NCI-H2227 (cell line): ENCODE data around the gene CREB5.
A peak's percentile ranks its signal among the peaks of the same experiment; 100 is the strongest.
"Not testable (repeated sequence)": the region's sequence is repeated elsewhere in the genome, so short reads cannot be mapped to it uniquely, and the experiment has no call there.

Experiments used
- DNase-seq: peaks from one replicate; lab custom pipeline; 2025; ENCODE audit not compliant: unreplicated experiment; lab: John Stamatoyannopoulos, UW

CREB5 gene

DNA sequence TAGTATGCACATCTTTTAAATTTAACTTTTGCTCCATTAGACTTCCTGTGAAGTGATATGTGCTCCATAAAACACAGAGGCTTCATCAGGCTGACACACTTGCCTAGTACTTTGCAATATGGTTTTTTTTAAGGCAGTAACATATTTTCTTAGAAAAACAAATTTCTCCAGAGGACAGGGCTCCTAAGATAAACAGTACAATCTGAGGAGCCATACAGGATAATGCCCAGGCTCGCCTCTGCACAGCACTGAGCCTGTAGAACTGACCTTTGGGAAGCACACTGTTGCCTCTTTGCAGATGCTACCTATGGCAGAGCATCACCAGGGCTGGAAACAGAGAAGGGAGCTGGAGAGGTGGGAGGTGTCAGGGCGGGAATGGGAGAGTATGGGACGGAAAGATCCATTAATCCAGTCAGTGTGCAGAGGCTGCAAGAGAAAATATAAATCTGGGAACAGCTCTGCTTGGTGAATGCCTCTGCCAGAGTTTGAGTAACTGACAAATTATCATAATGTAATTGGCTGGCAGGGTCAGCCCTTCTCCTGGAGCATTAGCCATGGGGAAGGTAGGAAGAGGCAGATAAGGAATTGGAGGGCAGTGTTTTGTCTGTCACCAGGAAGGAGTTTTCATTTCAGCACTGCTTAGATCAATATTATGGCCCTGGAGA is 132.3 kb downstream of the CREB5 start:
- peak; percentile 4 for DNase-seq

DNA sequence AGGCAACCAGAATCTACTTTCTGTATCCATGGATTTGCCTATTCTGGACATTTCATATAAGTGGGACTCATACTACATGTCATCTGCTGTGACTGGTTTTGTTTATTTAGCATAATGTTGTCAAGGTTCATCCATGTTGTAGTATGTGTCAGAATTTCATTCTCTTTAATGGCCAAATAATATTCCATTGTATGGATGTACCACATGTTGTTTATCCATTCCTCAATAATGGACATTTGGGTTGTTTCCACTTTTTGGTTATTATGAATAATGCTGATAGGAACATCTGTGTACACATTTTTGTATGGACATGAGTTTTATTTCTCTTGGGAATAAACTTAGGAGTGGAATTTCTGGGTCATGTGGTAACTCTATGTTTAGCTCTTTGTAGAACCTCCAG is 133.7 kb downstream of the CREB5 start:
- no peak for DNase-seq

DNA sequence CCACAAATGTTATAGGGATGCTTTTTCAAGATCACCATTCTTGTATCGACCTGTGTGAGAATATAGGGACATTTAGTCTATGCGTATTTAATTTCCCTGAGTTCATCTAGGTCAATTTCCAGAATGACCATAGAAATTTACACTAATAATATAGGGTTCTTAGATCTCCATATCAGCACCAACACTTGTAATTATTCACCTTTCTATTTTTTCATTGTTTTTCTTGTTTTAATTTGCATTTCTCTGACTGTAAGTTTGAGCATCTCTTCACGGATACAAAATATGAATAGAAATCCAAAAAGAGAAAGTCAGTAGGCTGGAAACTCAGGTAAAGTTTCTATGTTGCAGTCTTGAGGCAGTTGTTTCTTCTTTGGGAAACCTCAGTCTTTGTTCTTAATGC is 134.8 kb downstream of the CREB5 start:
- no peak for DNase-seq

GRCh38 chr7:28548416-28548815 is 136.1 kb downstream of the CREB5 start:
- no peak for DNase-seq

GRCh38 chr7:28549998-28550397 is 137.7 kb downstream of the CREB5 start:
- DNase-seq: no peak

DNA sequence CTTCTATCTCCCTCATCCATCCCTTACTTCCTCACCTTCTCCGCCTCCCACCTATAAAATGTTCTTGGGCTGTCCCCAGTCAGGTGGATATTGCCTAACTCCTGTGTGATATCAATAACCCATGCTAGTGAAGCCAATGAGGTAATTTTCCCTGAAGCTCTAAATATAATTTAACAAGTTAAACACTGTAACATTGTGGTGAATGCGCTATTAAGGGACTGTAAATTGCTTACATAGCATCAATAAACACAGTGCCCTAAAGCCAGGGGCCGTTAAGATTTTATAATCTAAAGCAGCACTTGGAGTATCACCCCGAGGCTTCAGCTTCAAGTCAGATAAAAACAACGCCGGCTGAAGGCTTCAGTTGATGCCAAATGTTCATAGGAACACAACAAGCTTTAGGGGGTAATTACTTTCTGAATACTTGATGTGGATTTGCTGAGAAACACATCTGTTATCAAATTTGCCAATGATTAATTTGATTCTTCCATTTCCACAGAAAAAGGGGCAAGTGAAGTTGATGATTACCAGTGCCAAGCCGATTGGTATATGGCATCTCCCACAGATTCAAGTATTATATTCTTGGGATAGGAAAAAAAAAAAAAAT is 138.4 kb downstream of the CREB5 start:
- no peak for DNase-seq

- no peak for DNase-seq
Observed at GRCh38 chr7:28551331-28551730, 139.0 kb downstream of the CREB5 start.

GRCh38 chr7:28551766-28552165 is 139.4 kb downstream of the CREB5 start:
- not testable (repeated sequence) for DNase-seq

DNA sequence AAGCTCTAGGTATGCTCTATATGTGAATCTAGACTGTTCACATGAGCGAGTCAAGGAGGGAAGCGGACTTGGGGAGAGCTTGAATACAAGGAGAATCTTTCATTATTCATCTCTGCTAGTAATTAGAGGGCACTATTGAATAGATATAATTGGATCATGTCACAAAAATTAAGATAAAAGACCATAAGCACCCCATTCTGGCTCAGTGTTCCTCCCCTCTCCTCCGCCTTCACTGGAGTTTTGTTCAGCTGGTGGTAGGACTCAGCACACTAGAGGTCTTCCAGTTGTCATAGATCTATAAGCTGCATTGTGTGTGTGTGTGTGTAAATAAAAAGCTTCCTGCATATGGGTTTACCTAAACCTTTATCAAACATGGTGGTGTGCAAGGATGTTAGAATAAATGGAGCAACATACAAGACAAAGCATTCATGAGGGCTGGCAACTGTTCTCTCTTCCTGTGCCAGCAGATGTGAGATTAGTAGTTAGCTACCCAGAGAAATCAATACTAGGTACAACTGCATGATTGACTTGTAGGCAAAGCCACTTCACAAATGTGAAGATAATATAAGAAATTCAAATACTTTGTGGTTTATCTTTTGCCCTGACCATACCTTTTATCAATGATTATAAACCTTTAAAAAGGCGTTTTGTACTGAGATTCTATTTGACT is 142.6 kb downstream of the CREB5 start:
- no peak for DNase-seq

GRCh38 chr7:28556025-28556424 is 143.7 kb downstream of the CREB5 start:
- DNase-seq: no peak

- DNase-seq: no peak
Observed at GRCh38 chr7:28556671-28557070, 144.4 kb downstream of the CREB5 start.

GRCh38 chr7:28558236-28558635 is 145.9 kb downstream of the CREB5 start:
- no peak for DNase-seq

DNA sequence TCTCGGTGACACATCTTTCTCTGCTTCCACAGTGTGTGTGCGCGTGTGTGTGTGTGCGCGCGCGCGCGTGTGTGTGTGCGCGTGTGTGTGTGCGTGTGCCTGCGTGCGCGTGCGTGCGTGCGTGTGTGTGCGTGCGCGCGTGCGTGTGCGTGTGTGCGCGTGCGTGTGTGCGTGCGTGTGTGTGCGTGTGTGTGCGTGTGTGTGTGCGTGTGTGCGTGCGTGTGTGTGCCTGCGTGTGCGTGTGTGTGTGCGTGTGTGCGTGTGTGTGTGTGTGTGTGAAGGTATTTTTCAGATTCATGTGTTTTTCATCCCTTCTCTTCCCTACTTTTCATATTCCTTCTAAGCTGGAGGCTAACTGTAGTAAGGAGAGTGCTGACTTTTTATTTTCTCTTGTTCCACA is 148.4 kb downstream of the CREB5 start:
- no peak for DNase-seq

GRCh38 chr7:28564033-28564432 is 151.7 kb downstream of the CREB5 start:
- no peak for DNase-seq

DNA sequence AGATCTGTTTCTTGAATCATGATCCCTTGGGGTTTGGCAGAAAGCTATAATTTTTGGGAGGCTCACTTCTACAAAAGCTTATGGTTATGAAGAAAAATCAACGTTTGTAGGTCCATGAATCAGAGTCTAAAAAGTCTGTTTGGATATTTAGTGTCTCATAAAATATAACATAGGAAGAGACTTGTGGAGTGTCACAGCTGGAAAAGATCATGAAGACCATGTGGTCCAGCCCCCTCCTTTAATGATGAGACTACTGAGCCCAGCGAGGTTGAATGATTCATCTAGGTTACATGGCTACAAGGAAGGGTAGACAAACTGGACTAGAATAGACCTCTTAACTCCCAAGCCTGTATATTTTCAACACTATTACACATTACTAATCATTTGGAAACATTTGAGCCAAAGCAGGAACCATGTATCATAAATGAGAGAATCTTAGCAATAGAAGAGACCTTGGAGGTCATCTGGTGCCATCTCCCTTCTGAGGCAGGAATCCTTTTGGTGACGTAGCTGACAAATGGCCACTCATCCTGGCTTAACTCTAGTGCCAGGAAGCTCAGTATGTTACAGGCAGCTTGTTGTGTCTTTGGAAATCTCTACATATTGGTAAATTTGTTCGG is 152.5 kb downstream of the CREB5 start:
- no peak for DNase-seq

- no peak for DNase-seq
Observed at GRCh38 chr7:28565980-28566379, 153.7 kb downstream of the CREB5 start.

GRCh38 chr7:28570113-28570969 is 158.0 kb downstream of the CREB5 start:
- DNase-seq: no peak

- DNase-seq: no peak
Observed at GRCh38 chr7:28570970-28571288, 158.6 kb downstream of the CREB5 start.

- no peak for DNase-seq
Observed at GRCh38 chr7:28571405-28571804, 159.1 kb downstream of the CREB5 start.

DNA sequence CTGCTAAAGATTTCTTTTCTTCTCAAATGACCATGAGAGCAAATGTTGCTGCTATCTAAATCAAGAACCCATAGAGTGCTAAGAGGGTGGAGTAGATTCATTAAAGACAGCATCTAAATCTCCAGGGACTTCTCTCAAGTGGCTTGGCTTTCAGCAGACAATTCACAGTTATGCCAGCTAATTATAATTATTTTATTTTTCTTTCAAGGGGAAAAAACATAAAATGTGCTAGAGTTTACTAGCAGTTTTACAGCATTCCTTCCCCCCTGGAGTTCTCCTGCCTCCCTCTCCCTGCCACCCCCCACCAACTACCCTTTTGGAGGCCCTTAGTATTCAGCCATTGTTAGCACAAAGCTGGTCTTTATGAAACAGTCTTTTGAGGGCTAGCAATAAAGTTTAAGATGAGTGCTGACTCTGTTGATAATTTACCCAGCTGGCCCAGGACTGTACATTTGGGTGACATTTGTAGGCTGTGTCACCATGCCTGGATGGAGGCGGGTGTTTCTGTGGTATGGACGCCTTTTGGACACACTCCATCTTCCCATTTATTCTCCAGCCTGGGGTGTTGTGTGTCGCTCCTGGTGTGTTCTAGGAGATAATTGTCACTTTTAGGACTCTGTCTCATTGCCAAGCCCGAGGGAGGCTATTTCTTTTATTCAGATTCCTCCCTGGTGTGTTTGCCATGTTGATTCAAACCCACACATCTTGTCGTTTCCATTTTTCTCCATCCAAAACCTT is 160.2 kb downstream of the CREB5 start:
- DNase-seq: peak; percentile 43
